ENCODE data around the gene MLLT1. TPM values are rescaled to one million over a fixed set of nuclear protein-coding genes. Genes with fewer than 3 reads are reported as not detected.

MLLT1 gene
- total RNA-seq, 4 donors from 2014 or later = 16.0 to 29.0 (median 22.7) TPM

GRCh38 chr19:6228551-6229215, 51.1 kb downstream of the MLLT1 start:
- H3K4me3 ChIP-seq = no peak overlapping the region
- peaks cover 29% of the 10 kb centered on the region for H3K36me3 ChIP-seq
- DNase-seq (ENCODE audit: low spot score in 2 of 2) = no peak
- no peaks in the 10 kb centered on the region for H3K27me3 ChIP-seq
- WGBS = 85% methylated on average over 19 of the region's 33 CpGs
- no peaks in the 10 kb centered on the region for H3K9me3 ChIP-seq
- TF ChIP-seq EP300 (IDR thresholded peaks at IDR 0.05) (no peak), POLR2AphosphoS5 (IDR thresholded peaks at IDR 0.05) (no peak), POLR2A (IDR thresholded peaks at IDR 0.05) (no peak)
- TF ChIP-seq, protein P1, sequence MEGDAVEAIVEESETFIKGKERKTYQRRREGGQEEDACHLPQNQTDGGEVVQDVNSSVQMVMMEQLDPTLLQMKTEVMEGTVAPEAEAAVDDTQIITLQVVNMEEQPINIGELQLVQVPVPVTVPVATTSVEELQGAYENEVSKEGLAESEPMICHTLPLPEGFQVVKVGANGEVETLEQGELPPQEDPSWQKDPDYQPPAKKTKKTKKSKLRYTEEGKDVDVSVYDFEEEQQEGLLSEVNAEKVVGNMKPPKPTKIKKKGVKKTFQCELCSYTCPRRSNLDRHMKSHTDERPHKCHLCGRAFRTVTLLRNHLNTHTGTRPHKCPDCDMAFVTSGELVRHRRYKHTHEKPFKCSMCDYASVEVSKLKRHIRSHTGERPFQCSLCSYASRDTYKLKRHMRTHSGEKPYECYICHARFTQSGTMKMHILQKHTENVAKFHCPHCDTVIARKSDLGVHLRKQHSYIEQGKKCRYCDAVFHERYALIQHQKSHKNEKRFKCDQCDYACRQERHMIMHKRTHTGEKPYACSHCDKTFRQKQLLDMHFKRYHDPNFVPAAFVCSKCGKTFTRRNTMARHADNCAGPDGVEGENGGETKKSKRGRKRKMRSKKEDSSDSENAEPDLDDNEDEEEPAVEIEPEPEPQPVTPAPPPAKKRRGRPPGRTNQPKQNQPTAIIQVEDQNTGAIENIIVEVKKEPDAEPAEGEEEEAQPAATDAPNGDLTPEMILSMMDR (IDR thresholded peaks at IDR 0.05) = no peak
- no peak overlapping the region for H3K27ac ChIP-seq
- H3K4me1 ChIP-seq = peaks cover 40% of the 10 kb centered on the region

DNA sequence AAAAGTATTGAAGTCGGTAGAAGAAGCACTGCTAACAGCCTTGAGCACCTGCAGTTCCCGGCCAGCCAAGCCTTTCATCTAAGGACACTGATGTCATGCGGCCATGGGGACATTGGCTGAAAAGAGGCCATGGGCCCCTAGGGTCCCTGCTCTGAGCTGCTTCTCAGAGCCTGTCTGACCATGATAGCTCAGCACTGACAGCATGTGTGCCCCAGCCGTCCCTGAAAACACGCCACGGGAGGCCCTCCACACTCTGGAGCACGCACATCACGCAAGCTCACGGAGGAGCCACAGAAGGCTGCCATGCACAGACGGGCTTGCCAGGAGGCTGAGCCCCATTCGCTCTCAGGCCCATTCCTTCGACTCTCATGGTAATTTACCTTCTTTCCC, 51.8 kb downstream of the MLLT1 start:
- Histone ChIP-seq H3K36me3 (peaks cover 29% of the 10 kb centered on the region), H3K9me3 (no peaks in the 10 kb centered on the region), H3K27ac (no peak overlapping the region), H3K4me3 (no peak overlapping the region), H3K27me3 (no peaks in the 10 kb centered on the region), H3K4me1 (peaks cover 40% of the 10 kb centered on the region)
- 86% methylated on average over 12 of the region's 12 CpGs for WGBS
- no peak for DNase-seq (ENCODE audit: low spot score in 2 of 2)
- TF ChIP-seq EP300 (IDR thresholded peaks at IDR 0.05) (no peak), POLR2AphosphoS5 (IDR thresholded peaks at IDR 0.05) (no peak), POLR2A (IDR thresholded peaks at IDR 0.05) (no peak)
- TF ChIP-seq, protein P1 (IDR thresholded peaks at IDR 0.05) = no peak

DNA sequence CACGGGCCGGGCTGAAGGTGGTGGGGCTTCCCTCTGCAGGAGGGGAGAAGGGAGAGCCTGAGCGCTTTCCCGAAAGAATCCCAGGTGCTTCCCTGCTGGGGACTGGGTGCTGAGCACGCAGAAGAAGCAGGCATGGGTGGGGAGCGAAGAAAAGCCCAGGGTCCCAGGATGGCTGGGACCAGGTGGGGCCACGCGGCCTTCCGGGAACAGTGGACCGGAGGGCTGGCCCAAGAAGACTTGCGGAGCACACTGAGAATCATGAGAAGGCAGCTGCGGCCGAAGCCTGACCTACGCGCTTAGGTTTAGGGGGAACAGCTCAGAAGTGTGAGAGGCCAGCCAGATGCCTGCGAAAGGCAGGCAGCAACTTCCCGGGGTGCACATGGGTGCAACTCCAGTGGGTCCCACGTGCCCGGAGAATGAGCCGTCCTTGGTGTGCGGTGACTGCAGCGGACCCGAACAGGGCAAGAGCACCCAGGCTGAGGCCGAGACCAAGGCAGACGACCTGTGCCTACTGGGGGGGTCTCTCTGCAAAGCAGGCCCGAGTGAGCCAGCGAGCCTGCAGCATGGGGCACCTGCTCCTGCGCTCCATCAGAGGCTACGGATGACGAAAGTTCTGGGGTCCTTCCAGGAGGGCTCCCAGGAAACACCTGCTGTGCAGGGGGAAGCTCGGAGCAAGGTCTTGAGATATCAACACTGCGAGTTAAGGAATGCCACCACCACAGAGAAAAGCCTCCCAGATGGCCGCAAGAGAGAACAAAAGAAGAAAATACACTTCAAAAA, 52.4 kb downstream of the MLLT1 start:
- Histone ChIP-seq H3K4me3 (no peak overlapping the region), H3K27me3 (no peaks in the 10 kb centered on the region), H3K9me3 (no peaks in the 10 kb centered on the region), H3K36me3 (peaks cover 33% of the 10 kb centered on the region), H3K4me1 (peaks cover 40% of the 10 kb centered on the region), H3K27ac (no peak overlapping the region)
- WGBS = 92% methylated on average over 23 of the region's 33 CpGs
- no peak for DNase-seq (ENCODE audit: low spot score in 2 of 2)
- TF ChIP-seq POLR2A (IDR thresholded peaks at IDR 0.05) (no peak), POLR2AphosphoS5 (IDR thresholded peaks at IDR 0.05) (no peak), EP300 (IDR thresholded peaks at IDR 0.05) (no peak)
- TF ChIP-seq, protein P1 (IDR thresholded peaks at IDR 0.05) = no peak

- TF ChIP-seq EP300 (IDR thresholded peaks at IDR 0.05) (no peak), POLR2A (IDR thresholded peaks at IDR 0.05) (no peak), POLR2AphosphoS5 (IDR thresholded peaks at IDR 0.05) (no peak)
- TF ChIP-seq, protein P1 (IDR thresholded peaks at IDR 0.05) = no peak
- H3K27me3 ChIP-seq = no peaks in the 10 kb centered on the region
- no peak for DNase-seq (ENCODE audit: low spot score in 2 of 2)
- H3K4me1 ChIP-seq = peaks cover 41% of the 10 kb centered on the region
- WGBS = 88% methylated on average over 25 of the region's 28 CpGs
- H3K36me3 ChIP-seq = peaks cover 40% of the 10 kb centered on the region
- H3K27ac ChIP-seq = no peak overlapping the region
- no peak overlapping the region for H3K4me3 ChIP-seq
- H3K9me3 ChIP-seq = no peaks in the 10 kb centered on the region
Measured at GRCh38 chr19:6226444-6227155, 53.2 kb downstream of the MLLT1 start.

DNA sequence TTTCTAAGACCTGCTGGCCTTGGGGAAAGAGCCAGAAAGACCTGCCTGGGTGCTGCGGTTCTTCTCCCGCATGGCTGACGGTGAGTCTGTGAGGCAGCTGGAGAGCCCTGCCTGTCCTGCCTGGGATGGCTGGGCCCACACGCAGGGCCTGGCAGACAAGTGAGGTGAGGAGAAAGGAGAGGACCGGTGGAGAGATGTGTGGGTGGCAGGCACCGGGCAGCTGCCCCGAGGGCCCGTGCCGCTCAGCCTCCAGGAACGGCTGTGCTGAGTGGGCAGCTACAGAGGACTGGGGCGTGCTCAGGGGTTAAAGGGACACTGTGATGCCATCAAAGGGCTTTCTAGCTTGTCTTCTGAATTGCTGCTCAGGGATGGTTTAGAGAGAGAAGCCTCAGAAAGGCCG, 53.8 kb downstream of the MLLT1 start:
- no peak for DNase-seq (ENCODE audit: low spot score in 2 of 2)
- peaks cover 45% of the 10 kb centered on the region for H3K4me1 ChIP-seq
- H3K27ac ChIP-seq = no peak overlapping the region
- H3K4me3 ChIP-seq = no peak overlapping the region
- no peaks in the 10 kb centered on the region for H3K9me3 ChIP-seq
- TF ChIP-seq EP300 (IDR thresholded peaks at IDR 0.05) = no peak
- no peak for TF ChIP-seq POLR2A (IDR thresholded peaks at IDR 0.05)
- TF ChIP-seq, protein P1 (IDR thresholded peaks at IDR 0.05) = no peak
- TF ChIP-seq POLR2AphosphoS5 (IDR thresholded peaks at IDR 0.05) = no peak
- 87% methylated on average over 12 of the region's 12 CpGs for WGBS
- no peaks in the 10 kb centered on the region for H3K27me3 ChIP-seq
- peaks cover 46% of the 10 kb centered on the region for H3K36me3 ChIP-seq

Data from suprapubic skin (tissue), 4 donors.